Measurements from ENCODE around the gene LDLRAP1.

- TF ChIP-seq EZH2 (IDR thresholded peaks at IDR 0.05; ENCODE audit: insufficient read depth, poor library complexity, severe bottlenecking) (no peak), EZH2phosphoT487 (IDR thresholded peaks at IDR 0.05; ENCODE audit: insufficient read depth, low read depth) (no peak)
Measured at GRCh38 chr1:25571522-25571970, 28.1 kb downstream of the LDLRAP1 start.

Measured in GM23248 (cell line).